22Rv1 (cell line): ENCODE results near the gene ADAMTS2.

ENCODE experiments used
- ZFX ChIP-seq: fragments of 450-650 bp; IDR thresholded peaks from 2 replicates; pipeline ENCODE4 v1.6.1; 2017; ENCODE audit warnings: antibody characterized with exemption, borderline replicate concordance
- TF ChIP-seq, protein P1 (sequence below): fragments of 450-650 bp; IDR thresholded peaks from 2 replicates; pipeline ENCODE4 v1.5.1; 2017; ENCODE audit warnings: mild to moderate bottlenecking

DNA sequence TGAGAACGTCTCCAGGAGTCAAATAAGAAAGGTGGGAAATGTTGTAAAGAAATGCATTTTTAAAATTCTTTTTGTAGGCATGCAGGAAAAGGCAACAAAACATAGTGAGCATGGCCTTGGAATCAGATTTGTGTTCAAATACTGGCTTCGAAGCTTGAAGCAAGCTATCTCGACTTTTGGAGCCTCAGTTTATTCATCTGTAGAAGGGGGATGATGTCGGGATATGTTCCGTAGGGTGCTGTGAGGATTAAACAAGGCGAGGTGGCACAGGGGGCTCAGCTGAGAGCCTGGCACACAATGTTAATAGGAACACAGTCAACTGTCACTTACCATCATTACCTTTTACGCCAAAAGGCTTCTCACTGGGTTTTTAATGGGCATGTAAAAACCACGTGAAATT, 4.8 kb downstream of the ADAMTS2 start:
- TF ChIP-seq, protein P1, sequence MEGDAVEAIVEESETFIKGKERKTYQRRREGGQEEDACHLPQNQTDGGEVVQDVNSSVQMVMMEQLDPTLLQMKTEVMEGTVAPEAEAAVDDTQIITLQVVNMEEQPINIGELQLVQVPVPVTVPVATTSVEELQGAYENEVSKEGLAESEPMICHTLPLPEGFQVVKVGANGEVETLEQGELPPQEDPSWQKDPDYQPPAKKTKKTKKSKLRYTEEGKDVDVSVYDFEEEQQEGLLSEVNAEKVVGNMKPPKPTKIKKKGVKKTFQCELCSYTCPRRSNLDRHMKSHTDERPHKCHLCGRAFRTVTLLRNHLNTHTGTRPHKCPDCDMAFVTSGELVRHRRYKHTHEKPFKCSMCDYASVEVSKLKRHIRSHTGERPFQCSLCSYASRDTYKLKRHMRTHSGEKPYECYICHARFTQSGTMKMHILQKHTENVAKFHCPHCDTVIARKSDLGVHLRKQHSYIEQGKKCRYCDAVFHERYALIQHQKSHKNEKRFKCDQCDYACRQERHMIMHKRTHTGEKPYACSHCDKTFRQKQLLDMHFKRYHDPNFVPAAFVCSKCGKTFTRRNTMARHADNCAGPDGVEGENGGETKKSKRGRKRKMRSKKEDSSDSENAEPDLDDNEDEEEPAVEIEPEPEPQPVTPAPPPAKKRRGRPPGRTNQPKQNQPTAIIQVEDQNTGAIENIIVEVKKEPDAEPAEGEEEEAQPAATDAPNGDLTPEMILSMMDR = no peak
- no peak for TF ChIP-seq ZFX
